ENCODE results near the gene UNC45B. TPM values are rescaled to one million over a fixed set of nuclear protein-coding genes. Genes with fewer than 3 reads are reported as not detected.

UNC45B gene
- total and polyA plus RNA-seq, 2 of the 13 experiments (the other 11 are each of a cell fraction or from before 2014, with no cell fraction given): 0.01 TPM; not detected in 1

GRCh38 chr17:35141681-35142466 lies 5.7 kb upstream of the UNC45B start, which contains the start of gene NLE1 (continued):
- TF ChIP-seq ZC3H13 (CRISPR knock-in tag; IDR thresholded peaks at IDR 0.05): peak; percentile 91; the same call in 1 of the 2 replicates
- TF ChIP-seq ZNF333 (CRISPR knock-in tag; IDR thresholded peaks at IDR 0.05; ENCODE audit: borderline replicate concordance): peak; percentile 92; the same call in 1 of the 2 replicates
- TF ChIP-seq ZNF296 (CRISPR knock-in tag; conservative IDR thresholded peaks at IDR 0.05): peak; percentile 46; the same call in 1 of the 2 replicates
- no peak for TF ChIP-seq NFIB (CRISPR knock-in tag; IDR thresholded peaks at IDR 0.05; ENCODE audit: borderline replicate concordance)
- no peak for TF ChIP-seq GATA4 (IDR thresholded peaks at IDR 0.05; ENCODE audit: borderline replicate concordance, low read depth)
- TF ChIP-seq PPARG (CRISPR knock-in tag; conservative IDR thresholded peaks at IDR 0.05): no peak
- TF ChIP-seq NFAT5 (CRISPR knock-in tag; IDR thresholded peaks at IDR 0.05): 0 out of 2 replicates have a peak, but pooled peaks have one; percentile 31
- no peak for TF ChIP-seq ZNF468 (CRISPR knock-in tag; IDR thresholded peaks at IDR 0.05)
- TF ChIP-seq ZNF44 (CRISPR knock-in tag; IDR thresholded peaks at IDR 0.05): peak; percentile 51; the same call in 1 of the 2 replicates
- peak; percentile 72 for TF ChIP-seq HNRNPLL (IDR thresholded peaks at IDR 0.05; ENCODE audit: low read depth, low read length, poor library complexity, severe bottlenecking)
- no peak for TF ChIP-seq ZSCAN30 (CRISPR knock-in tag; IDR thresholded peaks at IDR 0.05)
- TF ChIP-seq SOX6 (IDR thresholded peaks at IDR 0.05): no peak
- peak; percentile 55 for TF ChIP-seq SOX6 (CRISPR knock-in tag; IDR thresholded peaks at IDR 0.05)
- peak; percentile 40; the same call in 1 of the 2 replicates for TF ChIP-seq RXRB (CRISPR knock-in tag; IDR thresholded peaks at IDR 0.05; ENCODE audit: borderline replicate concordance)
- peak; percentile 96 for TF ChIP-seq MXI1 (IDR thresholded peaks at IDR 0.05; ENCODE audit: borderline replicate concordance, low read depth, low read length)
- peak; percentile 51; the same call in 1 of the 2 replicates for TF ChIP-seq ZNF570 (CRISPR knock-in tag; IDR thresholded peaks at IDR 0.05; ENCODE audit: borderline replicate concordance)
- TF ChIP-seq NFE2L2 (IDR thresholded peaks at IDR 0.05; ENCODE audit: low read length): no peak
- TF ChIP-seq YY1 (IDR thresholded peaks at IDR 0.05; ENCODE audit: insufficient read depth, insufficient replicate concordance, low read depth, low read length): peak; percentile 92
- TF ChIP-seq ZNF367 (CRISPR knock-in tag; IDR thresholded peaks at IDR 0.05; ENCODE audit: borderline replicate concordance): peak; percentile 57; the same call in 1 of the 2 replicates
- no peak for TF ChIP-seq ZNF724P (CRISPR knock-in tag; IDR thresholded peaks at IDR 0.05; ENCODE audit: borderline replicate concordance)
- TF ChIP-seq FOXM1 (CRISPR knock-in tag; IDR thresholded peaks at IDR 0.05): 0 out of 2 replicates have a peak, but pooled peaks have one; percentile 7
- peak; percentile 62 for TF ChIP-seq FOSL2 (CRISPR knock-in tag; IDR thresholded peaks at IDR 0.05)
- TF ChIP-seq ZNF710 (CRISPR knock-in tag; IDR thresholded peaks at IDR 0.05; ENCODE audit: borderline replicate concordance): peak; percentile 54; the same call in 1 of the 2 replicates
